ENCODE results near the gene RFX6. TPM values are rescaled to one million over a fixed set of nuclear protein-coding genes. Genes with fewer than 3 reads are reported as not detected.

Gene RFX6, protein sequence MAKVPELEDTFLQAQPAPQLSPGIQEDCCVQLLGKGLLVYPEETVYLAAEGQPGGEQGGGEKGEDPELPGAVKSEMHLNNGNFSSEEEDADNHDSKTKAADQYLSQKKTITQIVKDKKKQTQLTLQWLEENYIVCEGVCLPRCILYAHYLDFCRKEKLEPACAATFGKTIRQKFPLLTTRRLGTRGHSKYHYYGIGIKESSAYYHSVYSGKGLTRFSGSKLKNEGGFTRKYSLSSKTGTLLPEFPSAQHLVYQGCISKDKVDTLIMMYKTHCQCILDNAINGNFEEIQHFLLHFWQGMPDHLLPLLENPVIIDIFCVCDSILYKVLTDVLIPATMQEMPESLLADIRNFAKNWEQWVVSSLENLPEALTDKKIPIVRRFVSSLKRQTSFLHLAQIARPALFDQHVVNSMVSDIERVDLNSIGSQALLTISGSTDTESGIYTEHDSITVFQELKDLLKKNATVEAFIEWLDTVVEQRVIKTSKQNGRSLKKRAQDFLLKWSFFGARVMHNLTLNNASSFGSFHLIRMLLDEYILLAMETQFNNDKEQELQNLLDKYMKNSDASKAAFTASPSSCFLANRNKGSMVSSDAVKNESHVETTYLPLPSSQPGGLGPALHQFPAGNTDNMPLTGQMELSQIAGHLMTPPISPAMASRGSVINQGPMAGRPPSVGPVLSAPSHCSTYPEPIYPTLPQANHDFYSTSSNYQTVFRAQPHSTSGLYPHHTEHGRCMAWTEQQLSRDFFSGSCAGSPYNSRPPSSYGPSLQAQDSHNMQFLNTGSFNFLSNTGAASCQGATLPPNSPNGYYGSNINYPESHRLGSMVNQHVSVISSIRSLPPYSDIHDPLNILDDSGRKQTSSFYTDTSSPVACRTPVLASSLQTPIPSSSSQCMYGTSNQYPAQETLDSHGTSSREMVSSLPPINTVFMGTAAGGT
- not detected in 5 replicates for total RNA-seq (2022; extraction: Qiagen RNA extraction; ENCODE audit: low read depth)

DNA sequence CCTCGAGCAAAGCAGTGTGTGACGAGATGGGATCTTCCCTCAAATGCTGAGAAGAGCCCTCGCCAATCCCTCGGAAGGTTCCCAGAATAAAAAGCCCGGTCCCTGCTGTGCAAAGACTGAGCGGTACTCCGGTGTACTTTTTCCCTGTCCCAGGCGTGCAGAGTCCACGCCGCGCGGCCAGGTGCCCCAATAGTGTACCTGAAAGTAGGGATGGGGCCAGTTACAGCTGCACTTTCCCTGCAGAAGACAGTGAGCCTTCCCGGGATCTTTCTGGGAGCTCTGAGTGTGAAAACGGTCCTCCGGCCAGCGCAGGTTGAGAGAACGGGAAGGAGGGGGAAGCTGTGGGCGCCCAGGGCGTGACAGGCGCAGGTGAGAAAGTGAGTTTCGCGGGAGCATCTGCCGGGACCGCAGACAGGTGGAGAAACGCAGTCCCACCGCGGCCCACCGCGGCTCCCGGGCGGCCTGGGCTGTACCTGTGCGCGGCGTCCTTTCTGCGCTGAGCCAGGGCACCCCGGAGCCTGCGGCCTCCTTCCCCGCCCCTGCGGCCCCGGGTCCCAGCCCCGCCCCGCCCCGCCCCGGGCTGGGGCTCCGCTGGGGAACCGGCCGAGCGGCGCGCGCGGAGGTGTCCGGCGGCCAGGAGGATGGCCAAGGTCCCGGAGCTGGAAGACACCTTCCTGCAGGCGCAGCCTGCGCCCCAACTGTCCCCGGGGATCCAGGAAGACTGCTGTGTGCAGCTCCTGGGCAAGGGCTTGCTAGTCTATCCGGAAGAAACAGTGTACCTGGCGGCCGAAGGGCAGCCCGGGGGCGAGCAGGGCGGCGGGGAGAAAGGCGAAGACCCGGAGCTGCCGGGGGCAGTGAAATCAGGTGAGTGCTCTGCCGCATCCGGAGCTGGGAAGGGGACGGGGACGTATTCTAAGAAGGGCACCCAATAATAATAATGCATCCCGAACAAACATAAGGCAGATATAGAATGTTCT lies at the start of gene RFX6:
RFX6 (plus strand) TSS at position 608 of the 977 bp plus-strand sequence; CDS start at position 642, 34 bp downstream.

DNA sequence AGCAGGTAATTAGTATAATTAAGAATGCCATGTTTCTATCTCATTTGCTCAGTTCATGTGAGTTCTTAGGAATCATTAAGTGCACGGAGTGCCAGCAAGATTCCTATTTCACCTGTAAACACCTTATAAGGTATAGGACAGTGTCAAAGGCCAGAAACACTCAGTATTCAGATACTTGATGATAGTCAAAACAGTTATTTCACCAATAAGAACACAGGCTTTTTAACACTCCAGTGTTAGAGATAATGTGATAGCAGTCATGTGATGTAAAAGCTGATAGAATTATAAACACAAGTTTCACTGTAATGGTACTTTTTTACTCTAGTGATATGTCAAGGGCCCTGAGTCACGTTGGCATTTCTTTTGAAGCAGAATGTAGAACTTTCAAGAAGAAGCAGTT lies 48.1 kb upstream of the RFX6 start, which contains the start of gene GPRC6A:
GPRC6A (minus strand) TSS at position 101 of the 400 bp plus-strand sequence; CDS start at position 31, 70 bp downstream.

Other genes with a start within 250 kb of the RFX6 start
- gene ZUP1, start 208.5 kb upstream of the RFX6 start, total RNA-seq (2022; extraction: Qiagen RNA extraction; ENCODE audit: low read depth) = 5.9 to 7.5 TPM (median 6.4 TPM) in 5 replicates
- gene KPNA5, start 196.0 kb upstream of the RFX6 start, total RNA-seq (2022; extraction: Qiagen RNA extraction; ENCODE audit: low read depth) = 1.1 to 2.9 TPM (median 1.3 TPM) in 5 replicates
- not detected in 5 replicates for gene FAM162B, start 111.5 kb upstream of the RFX6 start, total RNA-seq (2022; extraction: Qiagen RNA extraction; ENCODE audit: low read depth)
- gene GPRC6A, start 48.2 kb upstream of the RFX6 start, total RNA-seq (2022; extraction: Qiagen RNA extraction; ENCODE audit: low read depth) = not detected in 5 replicates